ENCODE measurements around the gene CCDC63. TPM values are rescaled to one million over a fixed set of nuclear protein-coding genes. Genes with fewer than 3 reads are reported as not detected.

Gene CCDC63
- total RNA-seq, 4 donors from 2014 or later, result not detected

GRCh38 chr12:110934093-110934852 lies 87.5 kb downstream of the CCDC63 start:
- H3K36me3 ChIP-seq, result no peaks in the 10 kb centered on the region

GRCh38 chr12:110935588-110935987 lies 88.8 kb downstream of the CCDC63 start:
- intact Hi-C loops (cut with DNase I), result no loop called here
- peaks cover 0 to 82% (median 0%) of the 10 kb centered on the region in 4 donors for H3K27me3 ChIP-seq
- 83 to 84% methylated on average over 4 of the region's 4 CpGs for WGBS, 2 donors
- no peak for DNase-seq
- TF ChIP-seq CTCF (IDR thresholded peaks at IDR 0.05) (no peak), POLR2A (IDR thresholded peaks at IDR 0.05) (no peak)
- no peaks in the 10 kb centered on the region for H3K36me3 ChIP-seq
- no peak overlapping the region for H3K4me3 ChIP-seq
- H3K27ac ChIP-seq, result no peak overlapping the region
- no peaks in the 10 kb centered on the region for H3K9me3 ChIP-seq
- H3K4me1 ChIP-seq, result peaks cover 0 to 27% (median 0%) of the 10 kb centered on the region in 3 donors

More at GRCh38 chr12:110934093-110934852, 87.5 kb downstream of the CCDC63 start:
- no peaks in the 10 kb centered on the region for H3K9me3 ChIP-seq
- H3K4me3 ChIP-seq, result no peak overlapping the region
- intact Hi-C loops (cut with DNase I), result no loop called here
- H3K27me3 ChIP-seq, result peaks cover 0 to 76% (median 0%) of the 10 kb centered on the region in 4 donors
- TF ChIP-seq POLR2A (IDR thresholded peaks at IDR 0.05) (no peak), CTCF (IDR thresholded peaks at IDR 0.05) (no peak)
- H3K27ac ChIP-seq, result peak overlapping the region in 2 of 4 donors; percentile 26 to 39
- 37 to 46% methylated on average over 3 of the region's 3 CpGs for WGBS, 2 donors
- peaks cover 0 to 27% (median 0%) of the 10 kb centered on the region in 3 donors for H3K4me1 ChIP-seq
- DNase-seq, result no peak

GRCh38 chr12:110936367-110937103 lies 89.7 kb downstream of the CCDC63 start:
- Histone ChIP-seq H3K4me1 (peaks cover 0 to 27% (median 0%) of the 10 kb centered on the region in 3 donors), H3K36me3 (no peaks in the 10 kb centered on the region), H3K27ac (no peak overlapping the region), H3K9me3 (no peaks in the 10 kb centered on the region), H3K27me3 (peaks cover 0 to 82% (median 0%) of the 10 kb centered on the region in 4 donors), H3K4me3 (no peak overlapping the region)
- TF ChIP-seq POLR2A (IDR thresholded peaks at IDR 0.05) (no peak), CTCF (IDR thresholded peaks at IDR 0.05) (no peak)
- DNase-seq, result no peak
- 32 to 39% methylated on average over 13 of the region's 13 CpGs for WGBS, 2 donors
- intact Hi-C loops (cut with DNase I), result no loop called here

GRCh38 chr12:110937104-110937641 lies 90.4 kb downstream of the CCDC63 start:
- peaks cover 0 to 76% (median 0%) of the 10 kb centered on the region in 4 donors for H3K27me3 ChIP-seq
- peaks cover 0 to 27% (median 0%) of the 10 kb centered on the region in 3 donors for H3K4me1 ChIP-seq

More at GRCh38 chr12:110937104-110937641, 90.4 kb downstream of the CCDC63 start:
- DNase-seq, result no peak
- intact Hi-C loops (cut with DNase I), result no loop called here
- Histone ChIP-seq H3K36me3 (no peaks in the 10 kb centered on the region), H3K4me3 (no peak overlapping the region), H3K27ac (no peak overlapping the region), H3K9me3 (no peaks in the 10 kb centered on the region)
- TF ChIP-seq POLR2A (IDR thresholded peaks at IDR 0.05) (no peak), CTCF (IDR thresholded peaks at IDR 0.05) (peak; percentile 81 to 93 (median 88))
- 6 to 7% methylated on average over 4 to 17 of the region's 21 CpGs for WGBS, 2 donors
